Measurements from ENCODE around the gene HMX3.

Gene HMX3

DNA sequence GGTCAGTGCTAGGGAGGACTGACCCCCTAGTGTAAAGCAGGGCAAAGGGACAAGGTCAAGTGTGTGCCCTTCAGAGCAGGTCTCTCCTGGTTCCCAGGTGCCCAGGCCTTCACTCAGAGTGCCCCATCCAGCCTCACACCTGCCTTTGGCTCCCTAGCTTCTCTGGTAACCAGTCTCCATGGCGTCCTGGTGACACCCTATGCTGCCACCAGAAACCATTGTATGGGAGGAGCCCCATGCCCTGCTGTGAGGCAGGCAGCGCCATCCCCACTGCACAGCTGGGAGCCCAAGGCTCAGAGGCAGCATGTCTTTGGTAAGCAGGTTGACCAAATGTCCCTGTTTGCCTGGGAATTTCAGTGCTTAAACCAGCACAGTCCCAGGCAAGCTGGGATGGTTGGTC, 33.1 kb upstream of the HMX3 start:
- H3K36me3 ChIP-seq (ENCODE audit: control insufficient read depth, insufficient read depth, low read length): no peaks in the 10 kb centered on the region

GRCh38 chr10:123103944-123104343, 31.8 kb upstream of the HMX3 start:
- Histone ChIP-seq H3K36me3 (ENCODE audit: control insufficient read depth, insufficient read depth, low read length) (no peaks in the 10 kb centered on the region), H3K4me1 (ENCODE audit: control insufficient read depth, insufficient read depth, low read length) (peaks cover 14% of the 10 kb centered on the region), H3K27me3 (ENCODE audit: control insufficient read depth, insufficient read depth, low read length) (no peaks in the 10 kb centered on the region), H3K9ac (ENCODE audit: low read length) (no peak overlapping the region), H3K9me3 (ENCODE audit: control insufficient read depth, insufficient read depth, low read depth, low read length) (no peaks in the 10 kb centered on the region), H3K4me3 (ENCODE audit: low read depth, low read length) (no peak overlapping the region), H3K27ac (ENCODE audit: low read depth, low read length) (no peak overlapping the region)

More for the DNA sequence above, 33.1 kb upstream of the HMX3 start:
- no peaks in the 10 kb centered on the region for H3K9me3 ChIP-seq (ENCODE audit: control insufficient read depth, insufficient read depth, low read depth, low read length)
- peaks cover 14% of the 10 kb centered on the region for H3K4me1 ChIP-seq (ENCODE audit: control insufficient read depth, insufficient read depth, low read length)
- no peaks in the 10 kb centered on the region for H3K27me3 ChIP-seq (ENCODE audit: control insufficient read depth, insufficient read depth, low read length)
- H3K9ac ChIP-seq (ENCODE audit: low read length): no peak overlapping the region
- no peak overlapping the region for H3K4me3 ChIP-seq (ENCODE audit: low read depth, low read length)
- H3K27ac ChIP-seq (ENCODE audit: low read depth, low read length): no peak overlapping the region

DNA sequence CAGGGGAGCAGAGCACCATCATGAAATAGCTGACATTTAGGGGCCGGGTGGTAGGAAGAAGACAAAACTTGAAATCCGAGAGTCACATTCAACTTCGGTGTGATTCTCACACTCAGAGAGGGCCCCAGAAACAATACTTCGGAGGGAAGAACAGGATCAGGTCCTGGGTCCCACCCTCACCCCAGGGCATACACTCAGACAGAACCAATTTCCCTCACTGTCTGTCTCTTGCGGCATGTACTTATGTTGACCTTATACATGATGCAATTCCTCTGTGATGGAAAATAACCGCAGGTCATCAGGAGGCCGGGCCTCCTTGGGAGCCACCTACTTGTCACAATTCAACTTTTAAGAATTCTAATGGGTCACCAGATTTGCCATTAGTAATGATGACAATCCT, 26.3 kb upstream of the HMX3 start:
- Histone ChIP-seq H3K27me3 (ENCODE audit: control insufficient read depth, insufficient read depth, low read length) (no peaks in the 10 kb centered on the region), H3K27ac (ENCODE audit: low read depth, low read length) (no peak overlapping the region), H3K9me3 (ENCODE audit: control insufficient read depth, insufficient read depth, low read depth, low read length) (no peaks in the 10 kb centered on the region), H3K4me3 (ENCODE audit: low read depth, low read length) (no peak overlapping the region), H3K36me3 (ENCODE audit: control insufficient read depth, insufficient read depth, low read length) (no peaks in the 10 kb centered on the region), H3K4me1 (ENCODE audit: control insufficient read depth, insufficient read depth, low read length) (peaks cover under 1% of the 10 kb centered on the region; the same call in 1 of the 2 replicates), H3K9ac (ENCODE audit: low read length) (no peak overlapping the region)

DNA sequence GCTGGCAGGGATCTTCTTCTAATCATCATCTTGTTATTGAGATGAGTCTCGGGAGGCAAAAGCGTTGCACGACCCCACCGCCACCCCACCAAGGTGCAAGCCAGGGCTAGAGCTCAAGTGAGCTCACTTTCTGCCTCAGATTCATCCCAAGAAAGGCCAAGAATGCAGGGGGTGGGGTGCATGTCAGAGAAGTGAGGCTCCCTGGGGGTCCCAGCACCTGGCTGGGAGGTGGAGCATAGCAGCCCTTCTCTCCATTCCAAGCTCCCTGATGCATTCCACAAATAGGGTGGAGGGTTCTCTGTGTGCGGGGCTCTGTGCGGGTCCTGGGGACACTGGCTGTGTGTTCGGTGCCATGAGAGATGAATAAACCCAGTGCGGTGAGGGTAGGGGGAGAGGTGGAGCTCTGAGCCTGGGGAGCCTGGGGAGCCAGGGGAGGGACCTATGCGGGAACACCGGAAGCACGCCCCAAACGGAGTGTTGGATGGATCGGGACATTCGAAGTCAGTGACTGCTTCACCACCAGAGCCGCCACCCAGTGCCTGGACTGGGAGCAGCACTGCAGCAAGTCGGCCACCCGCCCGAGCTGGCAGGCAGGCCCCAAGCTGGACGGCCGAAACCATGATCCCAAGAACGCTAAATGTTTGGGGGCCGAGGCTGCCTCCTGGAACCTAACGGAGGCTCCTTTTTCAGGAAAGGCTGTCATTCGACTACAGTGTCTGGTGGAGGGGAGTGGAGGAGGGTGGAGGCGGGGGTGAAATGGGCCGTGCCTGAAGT, 17.9 kb upstream of the HMX3 start:
- H3K4me3 ChIP-seq (ENCODE audit: low read depth, low read length): peak overlapping the region; percentile 25; the same call in 1 of the 2 replicates
- no peaks in the 10 kb centered on the region for H3K36me3 ChIP-seq (ENCODE audit: control insufficient read depth, insufficient read depth, low read length)
- no peaks in the 10 kb centered on the region for H3K9me3 ChIP-seq (ENCODE audit: control insufficient read depth, insufficient read depth, low read depth, low read length)
- H3K4me1 ChIP-seq (ENCODE audit: control insufficient read depth, insufficient read depth, low read length): peaks cover 11% of the 10 kb centered on the region
- peaks cover 31% of the 10 kb centered on the region for H3K27me3 ChIP-seq (ENCODE audit: control insufficient read depth, insufficient read depth, low read length)
- H3K27ac ChIP-seq (ENCODE audit: low read depth, low read length): no peak overlapping the region
- no peak overlapping the region for H3K9ac ChIP-seq (ENCODE audit: low read length)

DNA sequence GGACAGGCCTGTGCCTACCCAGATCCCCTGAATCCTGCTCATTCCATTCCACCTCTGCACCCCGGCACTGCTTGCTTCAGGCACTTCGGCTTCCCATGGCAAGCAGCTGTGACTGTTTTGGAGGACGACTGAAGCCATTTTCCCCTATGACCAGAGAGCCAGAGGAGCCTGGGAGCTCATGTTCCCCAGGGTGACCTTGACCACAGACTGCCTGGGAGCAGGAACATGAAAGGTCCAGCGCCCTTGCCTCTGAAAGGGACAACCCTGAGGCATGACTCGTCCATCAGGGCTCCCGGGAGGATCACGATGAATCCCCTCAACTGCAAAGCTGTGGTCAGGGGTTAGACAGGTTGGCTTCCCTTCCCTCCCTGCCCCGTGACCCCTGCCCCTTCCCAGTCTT, 16.7 kb upstream of the HMX3 start:
- Histone ChIP-seq H3K27me3 (ENCODE audit: control insufficient read depth, insufficient read depth, low read length) (peaks cover 34% of the 10 kb centered on the region), H3K4me3 (ENCODE audit: low read depth, low read length) (no peak overlapping the region), H3K27ac (ENCODE audit: low read depth, low read length) (no peak overlapping the region), H3K36me3 (ENCODE audit: control insufficient read depth, insufficient read depth, low read length) (no peaks in the 10 kb centered on the region), H3K9me3 (ENCODE audit: control insufficient read depth, insufficient read depth, low read depth, low read length) (no peaks in the 10 kb centered on the region), H3K4me1 (ENCODE audit: control insufficient read depth, insufficient read depth, low read length) (peaks cover 11% of the 10 kb centered on the region), H3K9ac (ENCODE audit: low read length) (no peak overlapping the region)

- Histone ChIP-seq H3K27ac (ENCODE audit: low read depth, low read length) (no peak overlapping the region), H3K4me3 (ENCODE audit: low read depth, low read length) (no peak overlapping the region), H3K4me1 (ENCODE audit: control insufficient read depth, insufficient read depth, low read length) (0 out of 2 replicates have a peak, but pooled peaks cover 5% of the 10 kb centered on the region), H3K36me3 (ENCODE audit: control insufficient read depth, insufficient read depth, low read length) (no peaks in the 10 kb centered on the region), H3K27me3 (ENCODE audit: control insufficient read depth, insufficient read depth, low read length) (peaks cover 72% of the 10 kb centered on the region), H3K9me3 (ENCODE audit: control insufficient read depth, insufficient read depth, low read depth, low read length) (peaks cover 5% of the 10 kb centered on the region; the same call in 1 of the 2 replicates), H3K9ac (ENCODE audit: low read length) (no peak overlapping the region)
Measured at GRCh38 chr10:123126246-123126645, 9.5 kb upstream of the HMX3 start.

- peaks cover 16% of the 10 kb centered on the region for H3K4me1 ChIP-seq (ENCODE audit: control insufficient read depth, insufficient read depth, low read length)
- no peak overlapping the region for H3K9ac ChIP-seq (ENCODE audit: low read length)
- no peak overlapping the region for H3K27ac ChIP-seq (ENCODE audit: low read depth, low read length)
- peaks cover 95% of the 10 kb centered on the region for H3K27me3 ChIP-seq (ENCODE audit: control insufficient read depth, insufficient read depth, low read length)
- H3K36me3 ChIP-seq (ENCODE audit: control insufficient read depth, insufficient read depth, low read length): no peaks in the 10 kb centered on the region
- H3K4me3 ChIP-seq (ENCODE audit: low read depth, low read length): no peak overlapping the region
- peaks cover 5% of the 10 kb centered on the region; the same call in 1 of the 2 replicates for H3K9me3 ChIP-seq (ENCODE audit: control insufficient read depth, insufficient read depth, low read depth, low read length)
Measured at GRCh38 chr10:123129618-123130271, 6.0 kb upstream of the HMX3 start.

DNA sequence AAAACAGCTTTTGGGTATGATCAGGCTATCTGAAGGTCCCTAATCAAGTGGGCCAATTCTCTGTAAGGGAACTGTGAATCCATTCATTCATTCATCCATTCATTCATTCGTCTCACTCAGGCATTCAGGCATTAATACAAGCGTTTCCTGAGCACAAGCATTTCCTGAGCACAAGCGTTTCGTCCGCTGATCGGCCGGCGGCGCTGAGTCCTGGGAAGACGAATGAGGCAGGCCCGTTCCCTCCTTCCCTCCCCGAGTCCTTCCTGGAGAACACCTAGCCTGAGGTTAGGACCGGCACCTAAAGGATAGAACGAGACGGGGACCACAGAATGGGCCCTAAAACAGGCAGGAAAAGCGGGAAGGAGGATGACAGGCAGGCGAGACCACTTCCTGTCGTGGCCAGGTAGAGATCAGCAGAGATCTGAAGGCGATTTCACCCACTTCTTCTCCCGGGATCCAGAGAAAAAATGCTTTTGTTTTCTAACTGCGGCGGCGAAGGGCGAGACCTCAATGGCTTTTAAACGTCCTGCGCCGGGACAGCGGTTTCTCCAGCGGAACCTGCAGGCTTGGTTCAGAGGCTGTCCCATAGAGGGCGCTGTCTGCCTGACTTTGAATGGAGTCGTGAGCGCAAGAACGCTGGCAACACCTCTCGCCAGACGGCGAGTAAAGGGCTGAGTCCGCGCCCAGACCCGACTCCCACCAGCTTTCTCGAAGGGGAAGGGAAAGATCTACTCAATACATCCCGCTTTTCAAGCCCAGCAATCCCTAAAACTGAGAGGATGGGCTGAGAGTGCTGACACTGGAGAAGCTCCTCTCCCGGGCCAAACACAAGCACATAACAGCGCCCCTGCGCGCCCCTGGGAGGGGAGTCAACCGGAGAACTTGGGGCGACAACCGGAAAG, 2.9 kb upstream of the HMX3 start:
- Histone ChIP-seq H3K4me1 (ENCODE audit: control insufficient read depth, insufficient read depth, low read length) (peaks cover 26% of the 10 kb centered on the region), H3K9ac (ENCODE audit: low read length) (no peak overlapping the region), H3K9me3 (ENCODE audit: control insufficient read depth, insufficient read depth, low read depth, low read length) (peaks cover 5% of the 10 kb centered on the region; the same call in 1 of the 2 replicates), H3K36me3 (ENCODE audit: control insufficient read depth, insufficient read depth, low read length) (no peaks in the 10 kb centered on the region), H3K27ac (ENCODE audit: low read depth, low read length) (no peak overlapping the region), H3K4me3 (ENCODE audit: low read depth, low read length) (peak overlapping the region; percentile 60), H3K27me3 (ENCODE audit: control insufficient read depth, insufficient read depth, low read length) (peaks cover 100% of the 10 kb centered on the region)

GRCh38 chr10:123133541-123134342, 2.0 kb upstream of the HMX3 start:
- Histone ChIP-seq H3K36me3 (ENCODE audit: control insufficient read depth, insufficient read depth, low read length) (no peaks in the 10 kb centered on the region), H3K9ac (ENCODE audit: low read length) (no peak overlapping the region), H3K27ac (ENCODE audit: low read depth, low read length) (no peak overlapping the region), H3K4me3 (ENCODE audit: low read depth, low read length) (peak overlapping the region; percentile 60), H3K4me1 (ENCODE audit: control insufficient read depth, insufficient read depth, low read length) (peaks cover 27% of the 10 kb centered on the region), H3K9me3 (ENCODE audit: control insufficient read depth, insufficient read depth, low read depth, low read length) (peaks cover under 1% of the 10 kb centered on the region; the same call in 1 of the 2 replicates), H3K27me3 (ENCODE audit: control insufficient read depth, insufficient read depth, low read length) (peaks cover 100% of the 10 kb centered on the region)

GRCh38 chr10:123134343-123134914, 1.3 kb upstream of the HMX3 start:
- Histone ChIP-seq H3K4me1 (ENCODE audit: control insufficient read depth, insufficient read depth, low read length) (peaks cover 27% of the 10 kb centered on the region), H3K9ac (ENCODE audit: low read length) (no peak overlapping the region), H3K27me3 (ENCODE audit: control insufficient read depth, insufficient read depth, low read length) (peaks cover 100% of the 10 kb centered on the region), H3K9me3 (ENCODE audit: control insufficient read depth, insufficient read depth, low read depth, low read length) (no peaks in the 10 kb centered on the region), H3K4me3 (ENCODE audit: low read depth, low read length) (peak overlapping the region; percentile 60), H3K36me3 (ENCODE audit: control insufficient read depth, insufficient read depth, low read length) (no peaks in the 10 kb centered on the region), H3K27ac (ENCODE audit: low read depth, low read length) (no peak overlapping the region)
